ENCODE measurements around the gene SCN4B.

GRCh38 chr11:118164885-118165284 is 12.3 kb upstream of the SCN4B start:
- TF ChIP-seq CTCF (IDR thresholded peaks at IDR 0.05) (no peak), POLR2A (IDR thresholded peaks at IDR 0.05) (no peak)
